AML-193 (cell line): ENCODE data around the gene NKD2.
"Not testable (repeated sequence)": the region's sequence is repeated elsewhere in the genome, so short reads cannot be mapped to it uniquely, and the experiment has no call there.

Experiments
- DNase-seq, 2 experiments: peaks; one replicate each; lab custom pipeline; 2025; lab: John Stamatoyannopoulos, UW

NKD2 gene

GRCh38 chr5:1013948-1014301, 5.3 kb downstream of the NKD2 start:
- DNase-seq: no peak

- no peak for DNase-seq
Observed at GRCh38 chr5:1014346-1014745, 5.7 kb downstream of the NKD2 start.

- no peak for DNase-seq
Observed at GRCh38 chr5:1014781-1015221, 6.2 kb downstream of the NKD2 start.

- DNase-seq: no peak
Observed at GRCh38 chr5:1015507-1015906, 6.9 kb downstream of the NKD2 start.

- no peak for DNase-seq
Observed at GRCh38 chr5:1016036-1016435, 7.4 kb downstream of the NKD2 start.

GRCh38 chr5:1016476-1016875, 7.9 kb downstream of the NKD2 start:
- DNase-seq: no peak

- DNase-seq: no peak
Observed at GRCh38 chr5:1017056-1017455, 8.5 kb downstream of the NKD2 start.

GRCh38 chr5:1017691-1018455, 9.3 kb downstream of the NKD2 start:
- no peak for DNase-seq

- DNase-seq: no peak
Observed at GRCh38 chr5:1018596-1018995, 10.0 kb downstream of the NKD2 start.

GRCh38 chr5:1019001-1019905, 10.7 kb downstream of the NKD2 start:
- no peak for DNase-seq

GRCh38 chr5:1020452-1020961, 11.9 kb downstream of the NKD2 start:
- DNase-seq: no peak

GRCh38 chr5:1021136-1021968, 12.8 kb downstream of the NKD2 start:
- no peak for DNase-seq

- DNase-seq: not testable (repeated sequence)
Observed at GRCh38 chr5:1021969-1022336, 13.4 kb downstream of the NKD2 start.

GRCh38 chr5:1026700-1027621, 18.4 kb downstream of the NKD2 start:
- DNase-seq: no peak

- no peak for DNase-seq
Observed at GRCh38 chr5:1027631-1028441, 19.2 kb downstream of the NKD2 start.

- DNase-seq: no peak
Observed at GRCh38 chr5:1028481-1029281, 20.1 kb downstream of the NKD2 start.

- DNase-seq: no peak
Observed at GRCh38 chr5:1029282-1029944, 20.8 kb downstream of the NKD2 start.

GRCh38 chr5:1029945-1030625, 21.5 kb downstream of the NKD2 start:
- DNase-seq: no peak
